ENCODE data around the gene ZNF616. TPM values are rescaled to one million over a fixed set of nuclear protein-coding genes. Genes with fewer than 3 reads are reported as not detected.
A peak's percentile ranks its signal among the peaks of the same experiment; 100 is the strongest.
"Not testable (repeated sequence)": the region's sequence is repeated elsewhere in the genome, so short reads cannot be mapped to it uniquely, and the experiment has no call there.

The ZNF616 gene
- total RNA-seq, 1 donor from 2014 or later = 18.9 TPM

DNA sequence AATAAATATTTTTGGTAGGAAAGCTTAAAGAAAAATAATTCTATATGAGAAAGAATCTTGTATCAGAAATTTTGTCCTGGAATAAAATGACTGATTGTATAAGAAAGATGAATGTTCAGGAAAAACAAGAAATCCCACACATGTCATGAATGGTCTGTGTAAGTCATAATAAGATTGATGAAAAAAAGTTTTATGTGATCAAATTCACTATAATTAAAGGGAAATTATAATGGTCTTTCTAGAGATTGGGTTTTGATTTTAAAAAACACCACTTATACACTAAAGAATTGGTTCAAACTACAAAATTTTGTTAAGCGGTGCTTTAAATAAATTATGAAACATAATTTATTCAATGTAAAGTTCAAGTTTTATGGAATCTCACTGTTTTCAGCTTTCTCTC, 37.0 kb downstream of the ZNF616 start:
- DNase-seq (ENCODE audit: low read depth, low spot score) = no peak
- Mint-ChIP-seq H3K36me3 (ENCODE audit: low read depth) (peaks cover 16% of the 10 kb centered on the region), H3K27ac (ENCODE audit: unreplicated experiment) (no peak overlapping the region), H3K27me3 (ENCODE audit: low read depth) (no peaks in the 10 kb centered on the region), H3K4me3 (no peak overlapping the region), H3K9me3 (peaks cover 14% of the 10 kb centered on the region), H3K4me1 (no peaks in the 10 kb centered on the region)
- no peak for TF ChIP-seq CTCF (conservative IDR thresholded peaks at IDR 0.05)

DNA sequence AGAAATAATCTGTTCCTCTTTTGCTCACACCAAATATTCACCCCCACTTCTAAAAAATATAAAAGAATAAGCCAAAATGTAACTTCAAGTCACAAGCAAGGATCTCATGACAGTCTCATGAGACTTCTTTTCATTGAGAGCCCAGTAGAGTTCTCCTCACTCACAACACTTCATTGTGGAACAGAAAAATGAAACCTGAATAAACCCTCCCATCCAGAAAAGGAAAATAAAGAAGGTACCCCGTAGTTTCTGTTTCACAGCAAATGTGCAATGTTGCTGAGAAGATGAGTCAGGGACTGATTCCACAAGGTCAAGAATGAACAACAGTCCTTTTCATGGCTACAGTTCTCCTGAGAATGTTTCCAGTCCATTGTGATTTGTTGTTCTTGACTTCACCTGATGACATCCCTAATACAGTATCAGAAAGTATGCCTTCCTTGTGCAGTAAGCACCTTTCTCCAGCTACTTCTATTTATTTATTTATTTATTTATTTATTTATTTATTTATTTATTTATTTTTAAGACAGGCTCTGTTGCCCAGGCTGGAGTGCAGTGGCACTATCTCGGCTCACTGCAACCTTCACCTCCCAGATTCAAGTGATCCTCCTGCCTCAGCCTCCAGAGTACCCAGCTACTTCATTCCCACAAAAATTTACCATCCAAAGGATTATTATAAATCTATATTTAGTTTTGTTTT, 37.7 kb downstream of the ZNF616 start:
- no peaks in the 10 kb centered on the region for H3K27me3 Mint-ChIP-seq (ENCODE audit: low read depth)
- H3K36me3 Mint-ChIP-seq (ENCODE audit: low read depth) = peaks cover 10% of the 10 kb centered on the region
- no peak overlapping the region for H3K4me3 Mint-ChIP-seq
- no peak overlapping the region for H3K27ac Mint-ChIP-seq (ENCODE audit: unreplicated experiment)
- peaks cover 7% of the 10 kb centered on the region for H3K9me3 Mint-ChIP-seq
- DNase-seq (ENCODE audit: low read depth, low spot score) = no peak
- no peaks in the 10 kb centered on the region for H3K4me1 Mint-ChIP-seq
- no peak for TF ChIP-seq CTCF (conservative IDR thresholded peaks at IDR 0.05)

GRCh38 chr19:52099497-52100138, 40.1 kb downstream of the ZNF616 start:
- TF ChIP-seq CTCF (conservative IDR thresholded peaks at IDR 0.05) = no peak
- Mint-ChIP-seq H3K4me3 (peak overlapping the region; percentile 47), H3K36me3 (ENCODE audit: low read depth) (peaks cover 20% of the 10 kb centered on the region), H3K27ac (ENCODE audit: unreplicated experiment) (no peak overlapping the region), H3K4me1 (peaks cover 5% of the 10 kb centered on the region), H3K9me3 (peaks cover 11% of the 10 kb centered on the region), H3K27me3 (ENCODE audit: low read depth) (peaks cover 4% of the 10 kb centered on the region)
- no peak for DNase-seq (ENCODE audit: low read depth, low spot score)

DNA sequence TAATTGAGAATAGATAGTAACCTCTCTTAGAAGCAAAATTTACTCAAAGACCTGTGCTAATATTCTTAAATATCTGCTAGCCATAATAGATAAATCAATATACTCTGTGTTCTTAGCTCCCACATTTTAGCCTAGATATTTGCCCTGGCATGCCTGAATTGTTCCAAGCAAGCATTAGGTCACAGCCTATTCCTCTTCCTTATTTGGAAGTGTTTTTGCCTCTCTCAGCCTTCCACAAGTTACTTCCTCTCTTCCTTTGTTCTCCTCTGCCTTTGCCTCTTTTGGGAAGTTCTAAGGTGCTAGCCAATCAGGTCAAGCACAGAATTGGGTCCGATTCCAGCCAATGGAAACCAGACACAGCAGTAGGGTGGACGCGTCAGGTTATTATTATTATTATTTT, 43.3 kb downstream of the ZNF616 start:
- peaks cover 47% of the 10 kb centered on the region for H3K36me3 Mint-ChIP-seq (ENCODE audit: low read depth)
- not testable (repeated sequence) for H3K27me3 Mint-ChIP-seq (ENCODE audit: low read depth); DNase-seq (ENCODE audit: low read depth, low spot score); H3K27ac Mint-ChIP-seq (ENCODE audit: unreplicated experiment)
- H3K4me3 Mint-ChIP-seq = peak overlapping the region; percentile 92
- H3K9me3 Mint-ChIP-seq = peaks cover 15% of the 10 kb centered on the region
- H3K4me1 Mint-ChIP-seq = peaks cover 15% of the 10 kb centered on the region

DNA sequence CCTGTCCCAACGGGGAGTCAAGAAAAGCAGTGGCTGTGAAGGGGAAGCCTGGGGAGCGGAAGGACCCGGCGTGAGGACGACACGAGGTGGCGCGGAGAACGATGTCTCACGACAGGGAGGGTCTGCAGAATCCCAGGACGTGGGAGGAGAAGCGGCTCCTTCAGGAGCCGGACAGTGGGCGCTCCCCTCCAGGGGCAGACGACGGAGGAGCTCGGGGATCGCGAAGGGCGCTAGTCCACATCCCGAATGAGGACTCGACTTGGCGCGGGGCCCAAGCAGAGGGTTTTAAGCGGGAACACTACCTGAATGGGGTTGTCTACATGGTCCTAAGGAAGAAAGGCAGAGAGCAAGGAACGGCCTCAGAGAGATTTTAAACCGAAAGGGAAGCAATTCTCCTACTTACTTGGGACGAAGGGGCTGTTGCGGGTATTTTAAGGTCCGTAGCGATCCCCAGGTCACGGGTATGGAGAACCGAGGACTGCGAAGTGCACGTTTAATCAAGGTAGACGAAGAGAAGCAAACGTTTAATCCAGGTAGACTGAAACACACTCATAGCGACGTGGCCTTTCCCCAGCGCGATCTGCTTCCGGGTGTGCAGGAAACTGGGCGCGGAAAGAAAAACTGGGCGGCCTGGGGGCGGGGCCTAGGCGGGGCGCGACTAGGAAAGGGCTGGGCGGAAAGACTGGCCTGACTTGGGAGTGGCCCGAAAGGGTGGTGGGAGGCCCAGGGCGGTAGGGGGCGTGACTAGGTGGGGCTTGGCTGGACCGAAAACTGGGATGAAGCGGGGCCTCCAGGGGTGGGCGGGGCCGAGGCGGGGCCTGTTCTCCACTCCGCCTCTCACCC, 44.3 kb downstream of the ZNF616 start, which contains the start of gene ZNF841:
Gene ZNF841 (minus strand): TSS at position 594 of the 843 bp plus-strand sequence. CDS start 10,964 bp downstream, outside the sequence.
- Mint-ChIP-seq H3K27me3 (ENCODE audit: low read depth) (peaks cover 9% of the 10 kb centered on the region), H3K4me3 (peak within 1 kb of the TSS; percentile 92), H3K36me3 (ENCODE audit: low read depth) (peaks cover 57% of the 10 kb centered on the region), H3K9me3 (peaks cover 20% of the 10 kb centered on the region), H3K27ac (ENCODE audit: unreplicated experiment) (peak within 1 kb of the TSS; percentile 39), H3K4me1 (peaks cover 15% of the 10 kb centered on the region)
- DNase-seq (ENCODE audit: low read depth, low spot score) = peak; percentile 77
- no peak for TF ChIP-seq CTCF (conservative IDR thresholded peaks at IDR 0.05)

Data from neural crest cell (in vitro differentiated cells).